GM12878 (cell line): ENCODE results near the gene PDS5A.

ENCODE experiments used
- CBX3 ChIP-seq: fragments of 200-600 bp; sonication (generic); IDR thresholded peaks from 2 replicates; pipeline ENCODE4 v1.6.1; 2016; ENCODE audit warnings: low read depth, borderline replicate concordance
- ETV6 ChIP-seq, 2 experiments: fragments of 450-650 bp in 1 of 2; IDR thresholded peaks in 1 of 2; conservative IDR thresholded peaks in 1 of 2; 2 replicates each; pipeline ENCODE4 v1.6.1; 2014; ENCODE audit warnings: antibody characterized with exemption in 1 of 2, borderline replicate concordance in 1 of 2, low read depth in 1 of 2, mild to moderate bottlenecking in 1 of 2, moderate library complexity in 1 of 2
- EZH2 ChIP-seq: IDR thresholded peaks from 2 replicates; pipeline ENCODE4 v1.6.1; 2012; ENCODE audit warnings: low read depth, mild to moderate bottlenecking, control low read depth, inconsistent platforms, low read length, borderline replicate concordance; ENCODE audit not compliant: control insufficient read depth
- FOS ChIP-seq: IDR thresholded peaks from 3 replicates; pipeline ENCODE4 v1.6.1; 2011; ENCODE audit warnings: borderline replicate concordance; ENCODE audit not compliant: insufficient read length; ENCODE audit errors: extremely low read depth
- GABPA ChIP-seq: IDR thresholded peaks from 2 replicates; pipeline ENCODE4 v1.6.1; 2014; ENCODE audit warnings: antibody characterized with exemption, low read depth, mild to moderate bottlenecking, inconsistent platforms
- JUND ChIP-seq: IDR thresholded peaks from 2 replicates; pipeline ENCODE4 v1.6.1; 2012; ENCODE audit warnings: low read depth, mild to moderate bottlenecking, low read length, improper control_type of control experiment, moderate library complexity
- PML ChIP-seq: IDR thresholded peaks from 2 replicates; pipeline ENCODE4 v1.6.1; 2012; ENCODE audit warnings: low read length, inconsistent platforms
- POLR2A ChIP-seq: IDR thresholded peaks from 2 replicates; pipeline ENCODE4 v1.6.1; 2011; ENCODE audit warnings: low read depth, mild to moderate bottlenecking, low read length
- POLR2AphosphoS5 ChIP-seq: IDR thresholded peaks from 2 replicates; pipeline ENCODE4 v1.6.1; 2011; ENCODE audit warnings: mild to moderate bottlenecking, low read length, inconsistent platforms
- SIN3A ChIP-seq: IDR thresholded peaks from 2 replicates; pipeline ENCODE4 v1.6.1; 2012; ENCODE audit warnings: low read depth, low read length, improper control_type of control experiment
- ZNF207 ChIP-seq: fragments of 450-650 bp; IDR thresholded peaks from 2 replicates; pipeline ENCODE4 v1.6.1; 2014; ENCODE audit warnings: antibody characterized with exemption, mild to moderate bottlenecking, borderline replicate concordance
- TF ChIP-seq, protein P1 (sequence below): IDR thresholded peaks from 2 replicates; pipeline ENCODE4 v1.6.1; 2012; ENCODE audit warnings: improper control_type of control experiment, low read depth, low read length; ENCODE audit not compliant: insufficient replicate concordance
- TF ChIP-seq, protein P2 (sequence below), 3 experiments: IDR thresholded peaks in 2 of 3; conservative IDR thresholded peaks in 1 of 3; 2 replicates each; pipeline ENCODE4 v1.5.1; 2011; ENCODE audit warnings: low read depth in 3 of 3, low read length in 3 of 3, mild to moderate bottlenecking in 3 of 3, control low read depth in 2 of 3, moderate library complexity in 2 of 3, inconsistent platforms in 1 of 3, mixed read lengths in 1 of 3; ENCODE audit not compliant: control insufficient read depth in 2 of 3, insufficient read depth in 1 of 3; ENCODE audit errors: extremely low read depth in 1 of 3
- TF ChIP-seq, protein P3 (sequence below): IDR thresholded peaks from 2 replicates; pipeline ENCODE4 v1.6.1; 2011; ENCODE audit warnings: low read depth, mild to moderate bottlenecking, low read length, moderate library complexity, borderline replicate concordance; ENCODE audit errors: extremely low read depth

DNA sequence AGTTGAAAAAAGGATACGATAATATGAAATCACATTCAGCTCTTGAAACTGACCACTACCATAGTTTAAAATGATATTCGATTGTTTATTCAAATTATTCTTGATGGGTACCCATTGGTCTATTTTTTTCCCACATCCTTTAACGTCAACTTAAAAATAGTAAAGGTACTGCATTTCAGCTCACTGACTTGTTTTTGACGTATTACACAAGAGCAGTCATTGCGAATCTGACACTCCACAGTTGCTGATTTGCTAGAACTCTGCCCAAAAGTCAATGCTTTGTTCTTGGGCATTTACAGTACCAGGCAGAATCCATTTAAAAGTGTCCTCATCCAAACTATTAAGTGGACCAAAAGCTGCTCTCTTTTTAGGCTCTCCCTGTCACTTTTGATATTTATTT lies 1.2 kb upstream of the PDS5A start:
- TF ChIP-seq CBX3 = no peak
- TF ChIP-seq, protein P1, sequence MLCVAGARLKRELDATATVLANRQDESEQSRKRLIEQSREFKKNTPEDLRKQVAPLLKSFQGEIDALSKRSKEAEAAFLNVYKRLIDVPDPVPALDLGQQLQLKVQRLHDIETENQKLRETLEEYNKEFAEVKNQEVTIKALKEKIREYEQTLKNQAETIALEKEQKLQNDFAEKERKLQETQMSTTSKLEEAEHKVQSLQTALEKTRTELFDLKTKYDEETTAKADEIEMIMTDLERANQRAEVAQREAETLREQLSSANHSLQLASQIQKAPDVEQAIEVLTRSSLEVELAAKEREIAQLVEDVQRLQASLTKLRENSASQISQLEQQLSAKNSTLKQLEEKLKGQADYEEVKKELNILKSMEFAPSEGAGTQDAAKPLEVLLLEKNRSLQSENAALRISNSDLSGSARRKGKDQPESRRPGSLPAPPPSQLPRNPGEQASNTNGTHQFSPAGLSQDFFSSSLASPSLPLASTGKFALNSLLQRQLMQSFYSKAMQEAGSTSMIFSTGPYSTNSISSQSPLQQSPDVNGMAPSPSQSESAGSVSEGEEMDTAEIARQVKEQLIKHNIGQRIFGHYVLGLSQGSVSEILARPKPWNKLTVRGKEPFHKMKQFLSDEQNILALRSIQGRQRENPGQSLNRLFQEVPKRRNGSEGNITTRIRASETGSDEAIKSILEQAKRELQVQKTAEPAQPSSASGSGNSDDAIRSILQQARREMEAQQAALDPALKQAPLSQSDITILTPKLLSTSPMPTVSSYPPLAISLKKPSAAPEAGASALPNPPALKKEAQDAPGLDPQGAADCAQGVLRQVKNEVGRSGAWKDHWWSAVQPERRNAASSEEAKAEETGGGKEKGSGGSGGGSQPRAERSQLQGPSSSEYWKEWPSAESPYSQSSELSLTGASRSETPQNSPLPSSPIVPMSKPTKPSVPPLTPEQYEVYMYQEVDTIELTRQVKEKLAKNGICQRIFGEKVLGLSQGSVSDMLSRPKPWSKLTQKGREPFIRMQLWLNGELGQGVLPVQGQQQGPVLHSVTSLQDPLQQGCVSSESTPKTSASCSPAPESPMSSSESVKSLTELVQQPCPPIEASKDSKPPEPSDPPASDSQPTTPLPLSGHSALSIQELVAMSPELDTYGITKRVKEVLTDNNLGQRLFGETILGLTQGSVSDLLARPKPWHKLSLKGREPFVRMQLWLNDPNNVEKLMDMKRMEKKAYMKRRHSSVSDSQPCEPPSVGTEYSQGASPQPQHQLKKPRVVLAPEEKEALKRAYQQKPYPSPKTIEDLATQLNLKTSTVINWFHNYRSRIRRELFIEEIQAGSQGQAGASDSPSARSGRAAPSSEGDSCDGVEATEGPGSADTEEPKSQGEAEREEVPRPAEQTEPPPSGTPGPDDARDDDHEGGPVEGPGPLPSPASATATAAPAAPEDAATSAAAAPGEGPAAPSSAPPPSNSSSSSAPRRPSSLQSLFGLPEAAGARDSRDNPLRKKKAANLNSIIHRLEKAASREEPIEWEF = no peak
- TF ChIP-seq PML = no peak
- TF ChIP-seq ZNF207 = no peak
- TF ChIP-seq POLR2AphosphoS5 = no peak
- no peak for TF ChIP-seq SIN3A
- TF ChIP-seq, protein P2, sequence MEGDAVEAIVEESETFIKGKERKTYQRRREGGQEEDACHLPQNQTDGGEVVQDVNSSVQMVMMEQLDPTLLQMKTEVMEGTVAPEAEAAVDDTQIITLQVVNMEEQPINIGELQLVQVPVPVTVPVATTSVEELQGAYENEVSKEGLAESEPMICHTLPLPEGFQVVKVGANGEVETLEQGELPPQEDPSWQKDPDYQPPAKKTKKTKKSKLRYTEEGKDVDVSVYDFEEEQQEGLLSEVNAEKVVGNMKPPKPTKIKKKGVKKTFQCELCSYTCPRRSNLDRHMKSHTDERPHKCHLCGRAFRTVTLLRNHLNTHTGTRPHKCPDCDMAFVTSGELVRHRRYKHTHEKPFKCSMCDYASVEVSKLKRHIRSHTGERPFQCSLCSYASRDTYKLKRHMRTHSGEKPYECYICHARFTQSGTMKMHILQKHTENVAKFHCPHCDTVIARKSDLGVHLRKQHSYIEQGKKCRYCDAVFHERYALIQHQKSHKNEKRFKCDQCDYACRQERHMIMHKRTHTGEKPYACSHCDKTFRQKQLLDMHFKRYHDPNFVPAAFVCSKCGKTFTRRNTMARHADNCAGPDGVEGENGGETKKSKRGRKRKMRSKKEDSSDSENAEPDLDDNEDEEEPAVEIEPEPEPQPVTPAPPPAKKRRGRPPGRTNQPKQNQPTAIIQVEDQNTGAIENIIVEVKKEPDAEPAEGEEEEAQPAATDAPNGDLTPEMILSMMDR (IDR thresholded peaks at IDR 0.05 in 2 of 3, conservative IDR thresholded peaks at IDR 0.05 in 1 of 3; ENCODE audit: control insufficient read depth in 2 of 3, extremely low read depth in 1 of 3, insufficient read depth in 1 of 3, low read depth in 3 of 3, low read length in 3 of 3) = no peak
- no peak for TF ChIP-seq JUND
- no peak for TF ChIP-seq EZH2
- TF ChIP-seq POLR2A = no peak
- TF ChIP-seq, protein P3, sequence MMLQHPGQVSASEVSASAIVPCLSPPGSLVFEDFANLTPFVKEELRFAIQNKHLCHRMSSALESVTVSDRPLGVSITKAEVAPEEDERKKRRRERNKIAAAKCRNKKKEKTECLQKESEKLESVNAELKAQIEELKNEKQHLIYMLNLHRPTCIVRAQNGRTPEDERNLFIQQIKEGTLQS = no peak
- no peak for TF ChIP-seq ETV6 (conservative IDR thresholded peaks at IDR 0.05 in 1 of 2, IDR thresholded peaks at IDR 0.05 in 1 of 2; ENCODE audit: borderline replicate concordance in 1 of 2, low read depth in 1 of 2)
- TF ChIP-seq FOS = no peak
- TF ChIP-seq GABPA = no peak
